C4-2B (cell line): ENCODE measurements around the gene XAB2.

ENCODE experiments used
- H3K27ac ChIP-seq: fragments of 450-650 bp; 2 replicates; pipeline ENCODE4 v1.5.1; 2017
- ZFX ChIP-seq: fragments of 450-650 bp; IDR thresholded peaks from 2 replicates; pipeline ENCODE4 v1.6.1; 2017
- TF ChIP-seq, protein P1 (sequence below): fragments of 450-650 bp; conservative IDR thresholded peaks from 2 replicates; pipeline ENCODE4 v1.5.1; 2017; ENCODE audit warnings: mild to moderate bottlenecking

The XAB2 gene

DNA sequence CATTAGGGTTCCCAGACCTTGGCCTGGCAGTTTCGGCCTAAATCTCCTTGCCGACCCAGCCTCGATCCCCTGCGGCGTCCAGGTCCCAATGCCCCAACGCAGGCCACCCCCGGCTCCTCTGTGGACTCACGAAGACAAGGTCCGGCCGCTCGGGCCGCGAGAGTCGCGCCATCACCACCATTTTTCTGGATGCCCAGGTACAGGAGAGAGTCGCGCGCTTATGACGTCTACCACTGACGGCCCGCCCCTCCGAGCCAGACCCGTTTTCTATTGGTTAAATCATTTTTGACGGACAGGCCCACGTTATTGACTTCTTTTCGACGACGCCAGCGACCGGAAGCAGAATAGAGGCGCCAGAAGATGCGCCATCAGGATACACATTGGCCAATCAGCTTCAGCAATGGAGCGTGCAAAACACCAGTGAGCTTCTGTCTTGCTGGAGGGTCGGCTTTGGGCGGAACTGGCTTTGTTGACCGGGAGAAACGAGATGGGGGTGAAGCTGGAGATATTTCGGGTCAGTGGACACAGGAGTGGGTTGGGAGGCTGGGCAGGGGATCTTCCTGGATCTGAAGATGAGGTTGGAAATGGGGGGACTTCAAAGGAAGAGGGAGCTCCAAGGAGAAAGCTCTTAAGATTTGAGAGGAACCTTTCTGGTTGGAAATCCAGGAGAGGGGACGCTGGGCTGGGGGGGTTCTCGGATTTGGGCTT, at the start of gene XAB2, which contains the start of gene PET100:
XAB2 (minus strand) TSS at position 199 of the 708 bp plus-strand sequence; CDS start at position 181, 18 bp downstream.
PET100 (plus strand) TSS at position 447 of the 708 bp plus-strand sequence; CDS start at position 488, 41 bp downstream.
- 0 out of 2 replicates have a peak, but pooled peaks have one; percentile 0 for TF ChIP-seq ZFX
- TF ChIP-seq, protein P1, sequence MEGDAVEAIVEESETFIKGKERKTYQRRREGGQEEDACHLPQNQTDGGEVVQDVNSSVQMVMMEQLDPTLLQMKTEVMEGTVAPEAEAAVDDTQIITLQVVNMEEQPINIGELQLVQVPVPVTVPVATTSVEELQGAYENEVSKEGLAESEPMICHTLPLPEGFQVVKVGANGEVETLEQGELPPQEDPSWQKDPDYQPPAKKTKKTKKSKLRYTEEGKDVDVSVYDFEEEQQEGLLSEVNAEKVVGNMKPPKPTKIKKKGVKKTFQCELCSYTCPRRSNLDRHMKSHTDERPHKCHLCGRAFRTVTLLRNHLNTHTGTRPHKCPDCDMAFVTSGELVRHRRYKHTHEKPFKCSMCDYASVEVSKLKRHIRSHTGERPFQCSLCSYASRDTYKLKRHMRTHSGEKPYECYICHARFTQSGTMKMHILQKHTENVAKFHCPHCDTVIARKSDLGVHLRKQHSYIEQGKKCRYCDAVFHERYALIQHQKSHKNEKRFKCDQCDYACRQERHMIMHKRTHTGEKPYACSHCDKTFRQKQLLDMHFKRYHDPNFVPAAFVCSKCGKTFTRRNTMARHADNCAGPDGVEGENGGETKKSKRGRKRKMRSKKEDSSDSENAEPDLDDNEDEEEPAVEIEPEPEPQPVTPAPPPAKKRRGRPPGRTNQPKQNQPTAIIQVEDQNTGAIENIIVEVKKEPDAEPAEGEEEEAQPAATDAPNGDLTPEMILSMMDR: no peak
- H3K27ac ChIP-seq: peak within 1 kb of the TSS; percentile 75

DNA sequence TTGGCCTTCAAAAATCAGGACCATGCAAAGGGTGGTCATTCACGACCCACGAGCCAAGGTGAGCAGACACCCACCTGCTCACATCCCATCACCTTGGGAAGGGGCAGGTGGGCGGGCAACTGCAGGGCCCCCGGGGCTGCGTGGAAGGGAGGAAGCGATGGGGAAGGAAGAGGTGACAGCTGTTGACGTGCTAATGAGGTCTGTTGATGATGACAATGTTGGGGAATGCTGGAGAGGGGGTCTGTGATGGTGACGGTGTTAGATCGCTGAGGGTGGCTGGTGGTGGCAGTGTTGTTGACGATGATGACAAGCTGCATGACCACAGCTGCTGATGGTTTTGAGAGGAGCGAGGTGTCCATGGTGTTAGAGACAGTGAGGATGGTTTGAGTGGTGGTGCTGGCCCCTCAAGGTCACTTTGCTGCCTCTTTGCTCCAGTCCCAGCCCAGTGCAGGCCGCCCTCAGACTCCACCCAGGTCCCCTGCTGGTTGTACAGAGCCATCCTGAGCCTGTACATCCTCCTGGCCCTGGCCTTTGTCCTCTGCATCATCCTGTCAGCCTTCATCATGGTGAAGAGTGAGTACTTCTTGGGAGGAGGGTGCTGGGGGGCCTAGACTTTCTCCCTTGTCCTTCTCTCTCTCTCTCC, 48.4 kb upstream of the XAB2 start:
- no peak overlapping the region for H3K27ac ChIP-seq
- TF ChIP-seq, protein P1: no peak
- TF ChIP-seq ZFX: no peak

DNA sequence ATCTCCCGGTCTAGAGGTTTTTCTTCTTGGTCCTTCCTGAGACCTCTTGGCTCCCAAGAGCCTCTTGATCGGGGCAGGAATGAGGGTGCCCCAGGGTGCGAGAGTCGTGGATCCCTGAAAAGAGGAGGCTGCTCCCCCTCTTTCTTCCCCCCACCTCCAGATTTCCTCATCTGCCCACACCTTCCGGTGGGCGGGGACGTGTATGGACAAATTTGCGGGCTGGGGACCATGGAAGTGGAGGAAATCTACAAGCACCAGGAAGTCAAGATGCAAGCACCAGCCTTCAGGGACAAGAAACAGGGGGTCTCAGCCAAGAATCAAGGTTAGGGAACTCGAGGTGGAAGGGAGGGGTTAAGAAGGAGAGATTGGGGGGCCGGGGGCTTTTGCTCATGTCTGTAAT, 47.5 kb upstream of the XAB2 start, which contains the start of gene MCEMP1:
MCEMP1 (plus strand) TSS at position 237 of the 400 bp plus-strand sequence; CDS start at position 268, 31 bp downstream.
- TF ChIP-seq, protein P1: no peak
- no peak for TF ChIP-seq ZFX
- H3K27ac ChIP-seq: no peak within 1 kb of the TSS

DNA sequence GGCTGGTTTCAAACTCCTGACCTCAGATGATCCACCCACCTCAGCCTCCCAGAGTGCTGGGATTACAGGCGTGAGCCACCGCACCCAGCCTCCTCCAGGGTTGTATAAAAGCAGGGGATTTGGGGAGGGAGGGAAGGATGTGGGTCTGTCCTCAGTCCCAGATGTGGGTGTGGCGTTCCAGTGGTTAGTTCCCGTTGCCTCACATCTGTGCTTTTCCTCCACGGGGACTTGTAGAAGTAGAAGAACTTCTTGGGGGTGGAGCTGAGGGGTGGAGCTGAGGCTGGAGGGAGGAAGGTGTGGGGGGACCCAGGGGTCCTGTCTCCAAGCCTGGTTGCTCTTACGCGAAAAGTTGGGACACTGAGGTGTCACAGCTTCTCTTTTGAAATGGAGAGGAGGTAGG, 47.0 kb upstream of the XAB2 start:
- H3K27ac ChIP-seq: no peak overlapping the region
- TF ChIP-seq, protein P1: no peak
- no peak for TF ChIP-seq ZFX

DNA sequence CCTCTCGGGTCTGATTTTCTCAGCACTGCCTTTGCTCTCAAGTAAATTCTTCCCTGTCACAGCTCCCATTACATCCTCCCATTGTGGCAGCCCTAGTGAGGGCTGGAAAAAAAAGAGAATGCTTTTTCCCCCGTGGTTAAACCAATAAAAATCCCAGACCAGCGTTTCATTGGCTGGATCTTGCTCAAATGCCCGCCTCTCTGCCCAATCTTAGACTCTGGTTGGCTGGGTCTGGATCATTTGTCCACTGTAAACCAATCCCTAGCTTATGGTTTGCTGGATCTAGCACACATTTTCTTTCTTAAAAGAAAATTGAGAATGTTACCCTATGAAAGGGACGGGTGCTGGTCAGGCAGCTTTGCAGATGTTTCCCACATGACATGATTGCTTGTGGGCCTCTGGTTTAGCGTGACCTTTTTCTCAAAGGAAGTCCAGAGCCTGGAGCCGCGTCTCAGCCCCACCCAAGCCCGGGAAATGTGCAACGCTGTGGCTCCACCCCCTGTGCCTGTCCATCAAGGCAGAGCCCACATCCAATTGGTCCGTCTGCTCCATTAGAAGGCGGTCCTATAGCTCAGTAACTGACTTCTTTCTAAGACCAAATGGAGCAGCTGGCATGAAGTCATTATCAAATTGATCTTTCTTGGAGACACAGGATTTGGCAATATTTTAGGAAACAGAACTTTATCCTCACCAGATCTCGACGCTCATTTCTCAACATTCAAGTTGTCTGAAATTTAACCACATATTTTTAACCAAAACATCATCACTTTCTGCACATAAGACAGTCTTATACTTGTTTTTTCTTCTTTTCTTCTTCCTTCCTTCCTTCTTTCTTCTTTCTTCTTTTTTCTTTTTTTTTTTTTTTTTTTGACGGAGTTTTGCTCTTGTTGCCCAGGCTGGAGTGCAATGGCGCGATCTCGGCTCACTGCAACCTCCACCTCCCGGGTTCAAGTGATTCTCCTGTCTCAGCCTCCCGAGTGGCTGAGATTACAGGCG, 45.0 kb upstream of the XAB2 start:
- H3K27ac ChIP-seq: no peak overlapping the region
- TF ChIP-seq, protein P1: no peak
- TF ChIP-seq ZFX: no peak

DNA sequence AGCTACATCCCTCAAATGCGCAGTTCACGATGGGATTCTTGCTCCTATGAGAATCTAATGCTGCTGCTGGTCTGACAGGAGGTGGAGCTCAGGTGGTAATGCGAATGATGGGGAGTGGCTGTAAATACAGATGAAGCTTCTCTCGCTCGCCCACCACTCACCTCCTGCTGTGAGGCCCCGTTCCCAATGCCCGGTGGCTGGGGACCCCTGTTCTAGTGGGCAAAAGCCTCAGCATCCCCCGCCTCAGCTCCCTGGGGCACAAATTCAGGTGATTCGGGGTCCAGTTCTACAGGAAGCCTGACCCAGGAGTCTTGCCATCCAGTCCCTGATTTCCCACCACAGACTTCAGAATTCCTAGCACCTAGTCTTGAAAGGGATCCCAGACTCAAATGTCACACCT, 43.2 kb upstream of the XAB2 start:
- H3K27ac ChIP-seq: no peak overlapping the region
- TF ChIP-seq ZFX: no peak
- TF ChIP-seq, protein P1: no peak
